Stimulated activated CD8-positive, alpha-beta memory T cell treated with anti-CD3 and anti-CD28 coated beads, Interleukin-15, amount 100 ng/mL, for 24 hours (primary cell): ENCODE results near the gene TBX2.
"Not testable (repeated sequence)": the region's sequence is repeated elsewhere in the genome, so short reads cannot be mapped to it uniquely, and the experiment has no call there.

ENCODE experiments used
- DNase-seq: peaks from one replicate; pipeline ENCODE4 v3.0.0-alpha.2; 2020; ENCODE audit warnings: low read depth

The TBX2 gene

DNA sequence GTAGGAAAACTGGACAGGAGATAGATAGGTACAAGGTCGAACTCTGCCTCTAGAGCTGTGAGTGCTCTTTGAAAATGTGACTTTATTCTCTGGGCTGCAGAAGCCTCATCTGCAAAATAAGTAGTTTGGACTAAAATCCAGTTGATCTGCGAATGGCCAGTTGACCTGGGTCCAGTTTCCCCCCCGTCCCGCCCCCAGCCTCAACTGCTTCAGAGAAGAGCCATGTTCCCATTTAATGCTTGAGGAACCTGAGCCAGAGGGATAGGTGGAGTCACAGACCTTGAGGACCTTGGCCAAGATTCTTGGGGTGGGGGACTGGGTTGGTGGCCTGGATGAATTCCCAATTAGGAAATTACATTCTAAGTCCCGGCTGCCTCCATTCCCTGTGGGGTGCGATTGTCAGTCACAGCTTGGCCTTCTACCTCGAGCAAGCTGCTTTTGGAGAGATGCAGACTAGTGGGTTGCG, 14.1 kb downstream of the TBX2 start:
- DNase-seq: no peak

DNA sequence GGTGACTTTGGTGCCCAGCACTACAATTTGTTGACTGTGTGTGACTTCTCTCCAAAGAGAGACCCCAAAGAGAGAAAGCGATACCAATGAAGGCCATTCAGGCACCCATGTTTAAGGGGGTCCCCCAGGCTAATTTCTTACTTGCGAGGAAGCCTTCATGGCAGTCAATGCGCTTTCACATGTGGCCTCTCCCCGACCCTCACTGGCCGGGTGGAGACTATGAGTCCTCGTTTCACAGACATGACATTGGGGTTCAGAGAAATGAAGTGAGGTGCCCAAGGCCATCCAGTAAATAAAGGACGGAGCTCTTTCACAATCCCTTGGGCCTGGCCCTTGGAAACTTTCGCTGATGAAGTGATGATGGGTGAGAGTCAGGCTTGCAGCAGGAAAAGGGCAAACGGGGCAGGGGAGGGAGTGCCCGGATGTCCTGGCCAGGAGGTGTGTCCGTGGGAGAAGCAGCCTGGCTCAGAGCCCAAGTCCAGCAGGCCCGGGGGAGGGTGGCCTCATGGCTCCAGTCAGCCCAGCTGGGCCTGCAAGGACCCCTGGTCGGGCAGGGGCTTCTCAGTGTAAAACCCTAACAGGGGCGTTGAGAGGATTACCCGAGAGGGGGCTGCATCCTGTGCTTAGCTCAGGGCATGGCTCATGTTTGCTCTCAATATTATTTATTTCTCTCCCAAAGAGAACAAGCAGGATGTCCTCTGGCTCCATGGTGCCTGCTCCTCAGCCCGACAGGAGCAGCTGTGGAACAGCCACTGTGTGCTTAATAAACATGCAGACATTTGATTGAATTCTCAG, 14.7 kb downstream of the TBX2 start:
- no peak for DNase-seq

DNA sequence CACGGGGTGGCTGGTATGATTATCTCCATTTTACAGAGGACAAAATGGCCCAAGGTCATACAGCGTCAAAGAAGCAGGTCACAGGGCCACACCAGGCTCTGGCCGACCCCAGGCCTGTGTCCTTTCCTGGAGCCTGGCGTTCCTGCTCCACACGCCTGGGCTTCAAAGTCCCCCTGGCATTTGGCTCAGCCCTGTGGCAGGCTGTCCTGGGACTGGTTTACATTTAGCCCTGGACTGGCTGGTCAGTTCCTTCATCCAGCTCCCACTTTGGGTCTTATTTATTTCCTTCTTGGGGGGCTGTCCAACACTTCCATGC, 15.3 kb downstream of the TBX2 start:
- no peak for DNase-seq

DNA sequence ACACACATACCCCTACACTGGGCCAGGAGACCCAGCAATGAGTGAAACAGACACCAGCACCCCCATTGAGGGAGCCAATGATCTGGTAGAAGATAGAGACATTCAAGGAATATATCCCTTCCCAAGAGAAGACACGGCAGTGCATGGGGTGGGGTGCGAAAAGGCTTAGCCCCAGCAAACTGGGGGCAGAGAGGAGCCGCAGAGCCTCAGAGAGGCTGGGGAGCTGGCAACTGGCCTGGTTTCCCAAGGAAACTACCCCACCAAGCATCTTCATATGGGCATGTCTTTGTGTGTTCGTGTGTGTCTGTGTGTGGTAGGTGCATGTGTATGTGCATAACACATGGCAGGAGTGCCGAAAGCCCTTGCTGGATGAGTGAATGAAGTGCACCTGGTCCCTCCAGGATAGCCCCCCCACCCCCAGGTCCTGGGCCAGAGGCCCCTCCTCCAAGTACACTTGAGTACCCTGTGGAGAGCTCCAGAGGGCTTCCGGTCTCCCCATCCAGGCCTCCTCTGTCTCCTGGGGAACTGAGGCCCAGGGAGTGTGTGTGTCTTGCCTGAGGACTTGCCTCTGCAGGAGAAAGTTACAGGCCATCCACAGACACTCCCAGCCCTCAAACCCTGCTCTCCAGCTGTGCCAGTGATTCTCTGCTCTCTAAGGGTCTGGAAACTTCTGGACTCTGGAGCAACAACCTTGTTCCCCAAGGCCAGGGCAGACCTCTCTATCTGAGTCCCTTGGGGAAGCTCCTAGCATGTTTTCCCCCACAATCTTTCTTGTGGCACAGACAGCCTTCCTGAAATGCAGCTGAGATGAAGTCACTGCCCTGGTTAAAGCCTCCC, 15.9 kb downstream of the TBX2 start:
- DNase-seq: no peak

DNA sequence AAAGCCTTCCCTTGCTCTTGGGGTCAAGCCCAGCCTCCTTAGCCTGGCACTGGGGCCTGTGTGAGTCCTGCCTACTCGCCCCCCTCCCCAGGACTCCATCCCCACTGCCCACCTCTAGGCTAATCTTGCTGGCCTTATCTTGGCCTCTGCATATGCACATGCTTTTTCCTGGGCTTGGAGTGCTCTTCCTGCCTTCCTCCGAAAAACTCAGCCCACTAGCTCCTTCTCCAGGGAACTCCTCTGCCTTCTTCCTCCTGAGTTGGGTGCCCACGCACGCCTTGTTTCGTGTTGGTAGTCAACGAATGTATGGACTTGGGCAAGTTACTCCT, 16.5 kb downstream of the TBX2 start:
- DNase-seq: no peak

DNA sequence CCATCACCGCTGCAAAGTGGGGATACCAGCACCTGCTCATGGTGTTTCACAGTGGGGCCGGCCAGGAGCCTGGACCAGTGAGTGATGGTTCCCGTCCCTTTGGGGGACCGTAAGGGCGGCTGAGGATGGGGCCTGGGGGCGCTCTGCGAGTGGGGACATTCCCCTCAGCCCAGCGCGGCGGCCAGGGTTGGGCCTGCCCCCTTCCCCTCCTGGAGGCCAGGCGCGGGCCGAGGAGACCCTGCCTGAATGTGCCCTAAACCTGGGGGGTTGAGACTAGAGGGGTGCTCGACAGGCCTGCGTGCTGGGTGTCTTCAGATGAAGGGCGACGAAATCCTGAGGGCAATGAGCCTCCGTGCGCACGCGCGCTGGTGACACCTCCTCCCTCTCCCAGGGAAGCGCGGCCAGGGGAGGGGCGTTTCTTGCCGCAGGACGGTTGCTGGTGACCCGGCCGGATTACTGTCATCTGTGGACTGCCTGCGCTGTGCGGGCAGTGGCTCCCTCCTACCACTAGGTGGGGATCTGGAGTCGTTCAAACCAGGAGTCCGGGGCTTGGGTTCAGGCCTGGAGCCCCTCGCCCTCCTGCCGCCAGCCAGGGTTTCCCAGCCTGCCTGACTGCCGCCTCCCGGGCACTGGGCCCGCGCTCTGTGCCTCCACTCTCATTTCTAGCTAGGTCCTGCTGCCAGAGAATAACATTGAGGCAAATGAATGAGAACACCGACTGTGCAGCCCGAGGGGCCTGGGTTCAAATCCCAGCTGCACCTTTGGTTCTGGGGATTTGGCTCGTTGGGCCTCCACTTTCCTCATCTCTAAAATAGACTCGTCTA, 17.1 kb downstream of the TBX2 start:
- no peak for DNase-seq

DNA sequence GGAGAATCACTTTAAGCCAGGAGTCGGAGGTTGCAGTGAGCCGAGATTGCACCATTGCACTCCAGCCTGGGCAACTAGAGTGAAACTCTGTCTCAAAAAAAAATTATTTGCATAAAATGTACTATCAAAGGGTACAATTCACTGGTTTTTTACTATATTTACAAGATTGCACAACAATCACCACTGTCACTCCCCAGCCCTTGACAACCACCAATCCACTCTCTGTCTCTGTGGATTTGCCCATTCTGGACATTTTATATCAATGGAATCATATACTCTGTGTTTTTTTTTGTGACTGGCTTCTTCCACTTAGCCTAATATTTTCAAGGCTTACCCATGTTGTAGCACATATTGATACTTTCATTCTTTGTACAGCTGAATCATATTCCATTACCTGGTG, 18.8 kb downstream of the TBX2 start:
- DNase-seq: no peak

DNA sequence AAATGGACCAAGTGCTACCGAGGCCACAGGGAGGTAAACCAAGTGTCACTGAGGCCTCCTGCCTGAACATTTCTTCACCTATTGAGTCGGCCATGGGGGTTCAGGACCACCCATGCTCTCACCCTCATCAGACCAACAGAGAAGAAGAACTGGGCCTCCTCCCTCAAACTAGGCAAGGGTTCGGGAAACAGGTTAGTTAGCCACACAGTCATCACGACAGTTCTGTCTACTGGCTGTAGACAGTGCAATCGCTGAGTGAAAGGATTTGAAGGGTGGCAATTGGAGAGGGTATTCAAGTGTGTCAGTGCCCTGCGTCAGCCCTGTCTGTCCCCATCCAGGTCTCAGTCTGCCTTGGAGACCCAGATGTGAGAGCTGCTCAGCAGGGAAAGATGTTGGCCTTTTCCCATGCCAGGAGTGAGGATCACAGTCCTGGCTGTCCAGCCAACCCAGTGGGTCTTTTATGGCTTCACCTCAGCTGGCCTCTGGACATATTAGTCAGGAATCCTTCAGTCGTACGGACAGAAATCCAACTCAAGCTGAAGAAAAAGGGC, 19.9 kb downstream of the TBX2 start:
- DNase-seq: no peak

DNA sequence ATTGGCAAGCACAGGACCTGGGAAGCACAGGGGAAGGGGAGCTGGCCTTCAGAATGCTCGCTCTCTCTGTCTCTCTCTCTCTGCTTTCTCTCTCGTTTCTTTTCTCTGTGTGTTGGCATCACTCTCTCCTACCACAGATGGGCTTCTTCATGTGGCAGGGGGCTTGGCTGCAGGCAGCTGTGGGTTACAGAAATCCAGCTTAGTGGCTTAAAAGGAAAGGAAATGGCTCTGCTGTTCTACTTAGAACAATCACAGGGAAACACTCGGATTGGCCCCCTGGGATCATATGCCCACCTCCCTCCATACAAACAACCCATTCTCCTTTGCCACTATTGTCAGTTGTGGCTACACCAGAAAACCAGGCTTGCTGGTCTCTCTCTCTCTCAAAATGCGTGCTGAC, 20.4 kb downstream of the TBX2 start:
- DNase-seq: no peak

DNA sequence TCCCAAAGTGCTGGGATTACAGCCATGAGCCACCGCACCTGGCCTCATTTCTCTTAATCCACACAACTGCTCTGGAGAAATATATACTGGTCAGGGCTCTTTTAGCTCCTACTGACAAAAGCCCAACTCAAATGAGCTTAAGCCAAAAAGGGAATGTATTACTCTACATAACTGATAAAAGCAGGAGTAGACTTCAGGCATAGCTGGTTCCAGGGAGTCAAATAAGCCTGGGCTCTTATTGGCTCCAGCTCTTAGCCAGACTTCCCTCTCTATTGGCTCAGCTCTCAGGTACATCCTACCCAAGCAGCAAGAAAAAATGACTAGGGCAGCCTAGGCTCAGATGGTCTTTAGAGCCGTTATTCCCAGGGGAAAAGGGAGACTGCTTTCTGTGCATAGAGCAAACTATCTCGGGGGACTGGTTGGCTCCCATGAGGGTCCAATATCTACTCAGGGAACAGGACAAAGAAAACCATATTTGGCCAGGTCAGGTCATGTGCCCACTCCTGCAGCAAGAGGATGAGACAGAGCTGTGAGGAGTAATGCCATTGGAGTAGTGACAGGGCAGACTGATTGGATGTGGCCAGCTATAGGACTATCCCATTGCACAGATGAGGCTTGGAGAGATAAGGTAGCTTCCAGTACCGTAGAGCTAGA, 21.2 kb downstream of the TBX2 start:
- no peak for DNase-seq

DNA sequence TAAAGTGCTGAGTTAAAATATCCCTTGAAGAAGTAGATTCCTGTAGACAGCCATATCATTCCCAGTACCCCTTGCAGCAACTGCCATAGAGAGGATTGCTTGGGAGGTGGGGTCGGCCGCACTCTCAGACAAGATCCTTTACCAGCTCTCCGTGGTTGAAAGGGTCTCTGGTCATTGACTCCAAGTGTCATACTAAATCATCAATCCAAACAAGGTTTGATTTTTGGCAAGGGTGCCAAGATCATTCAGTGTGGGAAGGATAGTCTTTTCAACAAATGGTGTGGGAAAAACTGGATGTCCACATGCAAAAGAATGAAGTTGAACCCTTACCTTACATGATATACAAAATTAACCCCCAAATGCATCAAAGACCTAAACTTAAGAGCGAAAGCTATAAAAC, 21.8 kb downstream of the TBX2 start:
- DNase-seq: no peak

DNA sequence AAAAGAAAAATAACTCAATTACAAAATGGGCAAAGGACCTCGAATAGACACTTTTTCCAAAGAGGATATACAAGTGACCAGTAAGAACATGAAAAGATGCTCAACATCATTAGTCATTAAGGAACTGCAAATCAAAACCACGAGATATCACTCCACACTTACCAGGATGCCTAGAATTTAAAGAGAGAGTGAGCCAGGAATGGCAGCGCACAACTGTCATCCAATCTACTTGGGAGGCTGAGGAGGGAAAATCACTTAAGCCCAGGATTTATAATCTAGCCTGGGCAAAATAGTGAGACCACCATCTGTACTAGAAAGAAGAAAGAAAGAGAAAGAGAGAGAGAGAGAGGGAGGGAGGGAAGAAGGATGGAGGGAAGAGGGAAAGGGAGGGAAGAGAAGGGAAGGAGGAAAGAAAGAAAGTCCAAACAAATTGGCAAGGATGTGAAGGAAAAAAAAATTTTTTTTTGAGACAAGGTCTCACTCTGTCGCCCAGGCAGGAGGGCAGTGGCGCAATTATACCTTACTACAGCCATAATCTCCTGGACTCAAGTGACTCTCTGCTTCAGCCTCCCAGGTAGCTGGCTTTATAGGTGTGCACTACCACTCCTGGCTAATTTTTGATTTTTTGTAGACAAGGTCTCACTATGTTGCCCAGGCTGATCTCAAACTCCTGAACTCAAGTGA, 22.6 kb downstream of the TBX2 start:
- no peak for DNase-seq

DNA sequence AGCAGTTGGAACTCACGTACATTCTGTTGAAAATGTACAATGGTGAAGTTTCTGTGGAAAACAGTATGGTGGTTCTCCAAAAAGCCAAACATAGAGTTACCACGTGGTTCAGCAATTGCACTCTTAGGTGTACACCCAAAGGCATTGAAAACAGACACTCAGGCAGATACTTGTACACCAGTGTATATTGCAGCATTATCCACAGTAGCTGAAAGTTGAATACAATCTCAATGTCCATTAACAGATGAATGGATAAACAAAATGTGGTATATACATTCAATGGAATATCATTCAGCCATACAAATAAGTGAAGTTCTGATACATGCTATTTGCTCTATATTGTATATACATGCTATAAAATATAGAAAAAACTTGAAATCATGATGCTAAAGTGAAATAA, 23.2 kb downstream of the TBX2 start:
- DNase-seq: no peak

DNA sequence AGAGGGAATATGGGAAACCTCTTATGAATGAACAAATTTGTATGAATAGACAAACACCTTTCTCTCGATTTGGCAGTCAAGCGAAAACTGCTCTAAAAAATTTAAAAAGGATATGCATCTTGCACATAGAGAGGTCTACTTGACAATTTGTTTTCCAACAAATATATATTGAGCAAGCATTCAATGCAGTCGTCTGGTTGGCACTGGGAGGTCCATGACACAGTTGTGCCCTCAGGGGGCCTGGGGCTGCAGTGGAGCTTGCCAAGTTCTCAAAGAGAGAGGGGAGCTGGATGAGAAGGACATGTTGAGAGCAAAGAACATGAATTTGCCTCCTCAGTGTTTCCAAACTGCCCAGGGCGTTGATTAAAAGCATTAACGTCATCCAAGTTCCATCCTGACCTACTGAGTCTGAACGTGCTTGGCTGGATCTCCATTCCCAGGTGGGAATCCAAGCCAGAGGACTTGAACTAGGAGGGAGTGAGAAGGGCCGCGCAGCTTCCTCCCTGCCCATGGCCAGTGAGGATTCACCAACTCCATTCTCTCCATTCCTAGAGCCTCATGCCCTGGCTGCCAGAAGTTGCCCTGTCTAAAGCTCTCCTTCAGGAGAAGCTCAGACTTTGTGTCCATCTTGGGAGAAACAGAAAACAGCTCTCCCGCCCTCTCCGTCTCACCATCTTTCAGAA, 24.5 kb downstream of the TBX2 start:
- no peak for DNase-seq

DNA sequence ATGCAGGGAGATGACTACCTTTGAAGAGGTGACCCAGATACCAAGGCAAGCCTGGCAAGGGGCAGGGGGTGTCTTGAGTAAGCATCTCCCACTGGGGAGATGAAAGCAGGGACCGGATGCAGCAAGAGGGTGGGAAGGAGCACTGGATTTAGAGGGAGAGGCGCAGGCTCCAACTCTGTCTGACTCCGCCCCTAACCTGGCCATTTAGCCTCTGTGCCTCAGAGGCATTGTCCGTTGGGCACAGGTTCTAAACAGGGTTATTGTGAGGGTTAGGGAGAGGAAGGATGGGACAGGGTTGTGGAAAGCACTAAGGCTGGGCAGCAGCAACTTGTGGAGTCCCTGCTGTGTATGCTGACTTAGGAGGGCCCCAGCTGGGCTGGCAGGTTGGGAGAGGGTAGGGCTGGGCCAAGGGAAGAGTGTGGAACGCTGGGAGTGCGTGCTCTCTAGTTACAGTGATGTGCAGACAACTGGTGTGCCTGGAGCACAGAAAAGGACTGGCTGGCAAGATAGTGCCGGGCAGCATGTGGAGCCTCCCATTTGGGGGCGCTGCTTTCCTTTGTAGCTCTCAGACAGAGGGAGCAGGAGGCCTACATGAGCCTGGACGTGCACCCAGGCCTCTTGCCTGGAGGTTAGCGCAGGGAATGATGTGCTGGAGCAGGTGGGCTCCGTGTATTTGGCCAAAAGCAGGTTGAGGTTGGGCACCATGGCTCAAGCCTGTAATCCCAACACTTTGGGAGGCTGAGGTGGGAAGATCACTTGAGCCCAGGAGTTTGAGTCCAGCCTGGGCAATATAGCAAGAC, 26.2 kb downstream of the TBX2 start:
- no peak for DNase-seq

DNA sequence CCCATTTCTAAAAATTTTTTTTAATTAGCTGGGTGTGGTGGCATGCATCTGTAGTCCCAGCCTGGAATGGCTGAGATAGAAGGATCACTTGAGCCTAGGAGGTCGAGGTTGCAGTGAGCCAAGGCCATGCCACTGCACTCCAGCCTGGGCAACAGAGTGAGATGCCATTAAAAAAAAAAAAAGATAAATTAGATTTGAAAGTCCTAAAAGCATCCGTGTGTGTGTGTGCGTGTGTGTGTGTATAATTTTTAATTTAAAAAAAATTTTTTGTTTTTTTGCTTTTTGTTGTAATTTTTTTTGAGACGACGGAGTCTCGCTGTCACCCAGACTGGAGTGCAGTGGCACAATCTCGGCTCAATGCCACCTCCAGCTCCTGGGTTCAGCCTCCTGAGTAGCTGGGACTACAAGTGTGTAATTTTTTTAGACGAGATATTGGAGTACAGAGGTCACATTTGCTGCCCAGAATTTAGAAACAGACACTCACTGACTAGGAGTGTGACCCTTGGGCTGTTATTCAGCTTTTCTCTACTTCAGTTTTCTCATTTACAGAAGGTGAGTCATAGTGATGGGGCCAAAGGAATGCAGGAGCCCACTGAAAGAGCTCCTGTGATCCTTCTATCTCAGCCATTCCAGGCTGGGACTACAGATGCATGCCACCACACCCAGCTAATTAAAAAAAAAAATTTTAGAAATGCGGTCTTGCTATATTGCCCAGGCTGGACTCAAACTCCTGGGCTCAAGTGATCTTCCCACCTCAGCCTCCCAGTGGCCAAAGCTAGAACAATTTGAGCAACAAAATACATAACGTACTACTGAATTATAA, 27.1 kb downstream of the TBX2 start:
- no peak for DNase-seq

DNA sequence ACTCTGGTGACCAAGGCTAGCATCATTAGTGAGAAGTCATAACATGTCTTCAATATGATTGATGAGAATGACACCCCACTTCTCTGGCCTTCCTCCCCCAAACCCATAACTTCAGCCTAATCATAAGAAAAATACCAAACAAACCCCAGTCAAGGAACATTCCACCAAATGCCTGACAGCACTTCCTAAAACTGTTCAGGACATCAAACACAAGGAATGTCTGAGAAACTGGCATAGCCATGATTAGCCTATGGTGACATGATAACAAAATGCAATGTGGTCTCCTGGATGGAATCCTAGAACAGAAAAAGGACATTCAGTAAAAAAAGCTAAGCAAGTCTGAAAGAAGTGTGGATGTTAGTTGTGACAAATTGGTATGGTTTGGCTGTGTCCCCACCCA, 27.9 kb downstream of the TBX2 start:
- DNase-seq: no peak

DNA sequence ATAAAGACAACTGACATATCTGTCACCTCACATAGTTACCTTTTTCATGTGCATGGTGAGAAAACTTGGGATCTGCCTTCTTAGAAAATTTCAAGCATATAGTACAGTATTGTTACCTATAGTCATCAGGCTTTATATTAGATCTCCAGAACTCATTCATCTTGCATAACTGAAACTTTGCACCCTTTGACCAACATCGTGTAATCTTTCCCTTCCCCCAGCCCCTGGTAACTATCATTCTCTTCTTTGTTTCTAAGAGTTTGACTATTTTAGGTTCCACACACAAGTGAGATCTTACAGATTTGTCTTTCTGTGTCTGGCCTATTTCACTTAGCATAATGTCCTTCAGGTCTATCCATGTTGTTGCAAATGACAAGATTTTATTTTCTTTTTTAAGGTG, 29.6 kb downstream of the TBX2 start:
- DNase-seq: no peak

DNA sequence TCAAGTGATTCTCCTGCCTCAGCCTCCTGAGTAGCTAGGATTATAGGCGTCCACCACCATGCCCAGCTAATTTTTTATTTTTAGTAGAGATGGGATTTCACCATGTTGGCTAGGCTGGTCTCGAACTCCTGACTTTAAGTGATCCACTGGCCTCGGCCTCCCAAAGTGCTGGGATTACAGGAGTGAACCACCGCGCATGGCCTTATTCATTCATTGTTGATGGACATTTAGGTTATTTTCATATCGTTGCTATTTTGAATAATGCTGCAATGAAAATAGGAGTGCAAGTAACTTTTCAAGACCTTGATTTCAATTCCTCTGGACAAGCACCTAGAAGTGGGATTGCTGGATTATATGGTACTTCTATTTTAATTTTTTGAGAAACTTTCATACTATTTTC, 30.2 kb downstream of the TBX2 start:
- not testable (repeated sequence) for DNase-seq
